Medulla oblongata (tissue), 1 donor: ENCODE results near the gene ITFG2.
"Not testable (repeated sequence)": the region's sequence is repeated elsewhere in the genome, so short reads cannot be mapped to it uniquely, and the experiment has no call there.

Experiments used
- DNase-seq: peaks from one replicate; pipeline ENCODE4 v3.0.0-alpha.2; 2015; ENCODE audit errors: extremely low spot score

Gene ITFG2

GRCh38 chr12:2812290-2813213 is at the start of gene ITFG2:
ITFG2 (plus strand) TSS chr12:2812668; CDS start chr12:2812761, 93 bp downstream.
- DNase-seq = peak; percentile 100

- DNase-seq = no peak
Observed at GRCh38 chr12:2764398-2764797, 48.1 kb upstream of the ITFG2 start.

- no peak for DNase-seq
Observed at GRCh38 chr12:2765052-2765451, 47.4 kb upstream of the ITFG2 start.

- DNase-seq = no peak
Observed at GRCh38 chr12:2765608-2766007, 46.9 kb upstream of the ITFG2 start.

GRCh38 chr12:2768224-2768961 is 44.1 kb upstream of the ITFG2 start:
- DNase-seq = no peak

GRCh38 chr12:2769866-2770533 is 42.5 kb upstream of the ITFG2 start:
- no peak for DNase-seq

GRCh38 chr12:2770544-2770943 is 41.9 kb upstream of the ITFG2 start:
- not testable (repeated sequence) for DNase-seq

GRCh38 chr12:2772370-2772769 is 40.1 kb upstream of the ITFG2 start:
- DNase-seq = no peak

- no peak for DNase-seq
Observed at GRCh38 chr12:2773199-2773875, 39.1 kb upstream of the ITFG2 start.

- DNase-seq = no peak
Observed at GRCh38 chr12:2775431-2775830, 37.0 kb upstream of the ITFG2 start.

GRCh38 chr12:2776129-2776806 is 36.2 kb upstream of the ITFG2 start:
- no peak for DNase-seq

- DNase-seq = no peak
Observed at GRCh38 chr12:2779281-2779680, 33.2 kb upstream of the ITFG2 start.

GRCh38 chr12:2783936-2784600 is 28.4 kb upstream of the ITFG2 start:
- DNase-seq = peak; percentile 77

- DNase-seq = no peak
Observed at GRCh38 chr12:2785017-2785416, 27.5 kb upstream of the ITFG2 start.

- DNase-seq = no peak
Observed at GRCh38 chr12:2791089-2791488, 21.4 kb upstream of the ITFG2 start.

- DNase-seq = no peak
Observed at GRCh38 chr12:2792671-2793500, 19.6 kb upstream of the ITFG2 start.

- no peak for DNase-seq
Observed at GRCh38 chr12:2793561-2793960, 18.9 kb upstream of the ITFG2 start.

GRCh38 chr12:2794191-2794735 is 18.2 kb upstream of the ITFG2 start:
- DNase-seq = peak; percentile 87

GRCh38 chr12:2794736-2795289 is 17.7 kb upstream of the ITFG2 start, which contains the start of gene FKBP4:
FKBP4 (plus strand) TSS chr12:2794970; CDS start chr12:2795140, 170 bp downstream.
- DNase-seq = peak; percentile 97
